H1 (cell line): ENCODE data around the gene ZNF576. TPM values are rescaled to one million over a fixed set of nuclear protein-coding genes. Genes with fewer than 3 reads are reported as not detected.

Experiments used
- CTCF ChIA-PET: fragments of 300-600 bp; sonication (Branson Sonifier 250); formaldehyde crosslinking; loops from one replicate; lab custom pipeline; 2021; ENCODE audit not compliant: partially characterized antibody; lab: Charles Lee
- POLR2A ChIA-PET: fragments of 300-600 bp; sonication (Branson Sonifier 250); formaldehyde crosslinking; loops from one replicate; lab custom pipeline; 2021; ENCODE audit warnings: inconsistent platforms; ENCODE audit not compliant: partially characterized antibody; lab: Charles Lee
- DNase-seq, 2 experiments: peaks; one replicate each; pipeline versions ENCODE4 v3.0.0 to v3.0.0-alpha.2; 2010 to 2022; ENCODE audit warnings: low spot score in 2 of 2, low read depth in 1 of 2, mixed read lengths in 1 of 2
- FAIRE-seq: peaks from 2 replicates; lab custom pipeline; 2011; peaks lifted over from hg19 to GRCh38; lab: Jason Lieb, UNC
- H2AFZ ChIP-seq: 2 replicates; pipeline ENCODE4 v1.8.1; 2012; ENCODE audit warnings: low read length, inconsistent platforms
- H2AK5ac ChIP-seq: 2 replicates; pipeline ENCODE4 v1.6.1; 2013; ENCODE audit warnings: low read depth, low read length
- H2BK120ac ChIP-seq: replicated peaks from 2 replicates; pipeline ENCODE3; 2013; ENCODE audit warnings: low read depth, low read length, inconsistent platforms
- H2BK12ac ChIP-seq: 2 replicates; pipeline ENCODE4 v1.6.1; 2013; ENCODE audit warnings: low read depth, low read length
- H2BK15ac ChIP-seq: 2 replicates; pipeline ENCODE4 v1.6.1; 2013; ENCODE audit warnings: low read length
- H2BK20ac ChIP-seq: 2 replicates; pipeline ENCODE4 v1.6.1; 2013; ENCODE audit warnings: low read length
- H2BK5ac ChIP-seq: 2 replicates; pipeline ENCODE4 v1.6.1; 2013; ENCODE audit warnings: low read depth, low read length
- H3K14ac ChIP-seq: 2 replicates; pipeline ENCODE4 v1.6.1; 2013; ENCODE audit warnings: inconsistent platforms; ENCODE audit not compliant: insufficient read length
- H3K18ac ChIP-seq: 2 replicates; pipeline ENCODE4 v1.6.1; 2013; ENCODE audit warnings: low read length; ENCODE audit errors: extremely low read depth
- H3K23ac ChIP-seq: 2 replicates; pipeline ENCODE4 v1.6.1; 2013; ENCODE audit warnings: inconsistent platforms; ENCODE audit not compliant: insufficient read length
- H3K23me2 ChIP-seq: 2 replicates; pipeline ENCODE4 v1.6.1; 2013; ENCODE audit warnings: low read depth, low read length
- H3K27ac ChIP-seq: 2 replicates; pipeline ENCODE4 v1.6.1; 2011; ENCODE audit warnings: low read depth, low read length, inconsistent platforms
- H3K27me3 ChIP-seq, 4 experiments: replicated peaks in 1 of 4; 1 replicate in 1 of 4; 2 replicates in 3 of 4; pipeline versions ENCODE4 v1.6.1 to v1.8.1; 2011 to 2013; ENCODE audit warnings: low read length in 3 of 4, mild to moderate bottlenecking in 3 of 4, inconsistent platforms in 2 of 4, mixed read lengths in 2 of 4, moderate library complexity in 1 of 4; ENCODE audit not compliant: control insufficient read depth in 3 of 4, insufficient read depth in 3 of 4; ENCODE audit errors: extremely low read depth in 1 of 4
- H3K36me3 ChIP-seq, 4 experiments: 2 replicates each; pipeline versions ENCODE4 v1.6.1 to v1.8.1; 2011 to 2013; ENCODE audit warnings: mild to moderate bottlenecking in 4 of 4, low read length in 3 of 4, moderate library complexity in 2 of 4, control low read depth in 1 of 4, inconsistent platforms in 1 of 4; ENCODE audit not compliant: insufficient read depth in 4 of 4, control insufficient read depth in 2 of 4
- H3K4ac ChIP-seq: replicated peaks from 2 replicates; pipeline ENCODE3; 2013; ENCODE audit warnings: low read length, low read depth, mixed read lengths, inconsistent platforms; ENCODE audit not compliant: insufficient read length
- H3K4me1 ChIP-seq, 4 experiments: replicated peaks in 1 of 4; 1 replicate in 1 of 4; 2 replicates in 3 of 4; pipeline versions ENCODE4 v1.6.1 to v1.8.1; 2011 to 2013; ENCODE audit warnings: low read length in 3 of 4, inconsistent platforms in 2 of 4, mixed read lengths in 1 of 4; ENCODE audit not compliant: insufficient read depth in 4 of 4, control insufficient read depth in 3 of 4
- H3K4me2 ChIP-seq, 2 experiments: 2 replicates each; pipeline versions ENCODE4 v1.6.1 to v1.8.1; 2011 to 2013; ENCODE audit warnings: low read depth in 2 of 2, low read length in 2 of 2, control low read depth in 1 of 2, inconsistent platforms in 1 of 2, mild to moderate bottlenecking in 1 of 2; ENCODE audit not compliant: insufficient read depth in 1 of 2
- H3K4me3 ChIP-seq, 4 experiments: fragments of 200-600, 300-600 bp in 1 of 4; sonication (generic), shearing (Covaris generic), sonication (Bioruptor Twin) in 1 of 4; 2 replicates each; pipeline versions ENCODE4 v1.5.1 to v1.8.1; 2011 to 2016; ENCODE audit warnings: low read length in 4 of 4, low read depth in 3 of 4, control low read depth in 2 of 4, inconsistent platforms in 2 of 4, mild to moderate bottlenecking in 2 of 4, mixed read lengths in 1 of 4, moderate library complexity in 1 of 4; ENCODE audit not compliant: insufficient read depth in 2 of 4; ENCODE audit errors: extremely low read depth in 1 of 4
- H3K56ac ChIP-seq: replicated peaks from 2 replicates; pipeline ENCODE3; 2013; ENCODE audit warnings: low read depth, mild to moderate bottlenecking, mixed read lengths, low read length, inconsistent platforms; ENCODE audit not compliant: insufficient read length
- H3K79me1 ChIP-seq: 2 replicates; pipeline ENCODE4 v1.6.1; 2013; ENCODE audit warnings: low read depth, low read length, control low read depth
- H3K79me2 ChIP-seq, 2 experiments: 2 replicates each; pipeline versions ENCODE4 v1.6.1 to v1.8.1; 2012 to 2013; ENCODE audit warnings: low read length in 2 of 2, mild to moderate bottlenecking in 2 of 2, inconsistent platforms in 1 of 2; ENCODE audit not compliant: insufficient read depth in 2 of 2, control insufficient read depth in 1 of 2
- H3K9ac ChIP-seq, 4 experiments: replicated peaks in 1 of 4; 1 replicate in 1 of 4; 2 replicates in 3 of 4; pipeline versions ENCODE4 v1.6.1 to v1.8.1; 2011 to 2013; ENCODE audit warnings: low read depth in 3 of 4, low read length in 3 of 4, control low read depth in 2 of 4, mild to moderate bottlenecking in 2 of 4, moderate library complexity in 2 of 4, inconsistent platforms in 1 of 4; ENCODE audit errors: extremely low read depth in 1 of 4
- H3K9me3 ChIP-seq, 2 experiments: 2 replicates each; pipeline versions ENCODE4 v1.6.1 to v1.8.1; 2012 to 2013; ENCODE audit warnings: mild to moderate bottlenecking in 2 of 2, moderate library complexity in 2 of 2, control low read depth in 1 of 2, inconsistent platforms in 1 of 2, low read depth in 1 of 2, low read length in 1 of 2, mixed read lengths in 1 of 2; ENCODE audit not compliant: insufficient read depth in 2 of 2
- H4K20me1 ChIP-seq, 2 experiments: replicated peaks in 1 of 2; 2 replicates each; pipeline versions ENCODE3 to v1.8.1; 2011 to 2013; ENCODE audit warnings: inconsistent platforms in 2 of 2, low read length in 2 of 2, mild to moderate bottlenecking in 1 of 2; ENCODE audit not compliant: insufficient read depth in 2 of 2, control insufficient read depth in 1 of 2
- H4K5ac ChIP-seq: 2 replicates; pipeline ENCODE4 v1.6.1; 2013; ENCODE audit warnings: low read length, low read depth, mixed read lengths, inconsistent platforms; ENCODE audit not compliant: insufficient read length
- H4K8ac ChIP-seq: 2 replicates; pipeline ENCODE4 v1.8.0; 2013; ENCODE audit warnings: mild to moderate bottlenecking, moderate library complexity, low read length, inconsistent platforms; ENCODE audit not compliant: insufficient read depth; ENCODE audit errors: extremely low read depth
- H4K91ac ChIP-seq: replicated peaks from 2 replicates; pipeline ENCODE3; 2013; ENCODE audit warnings: low read length, mixed read lengths, inconsistent platforms; ENCODE audit not compliant: insufficient read length
- NANOG ChIP-seq: IDR thresholded peaks from 2 replicates; pipeline ENCODE4 v1.6.1; 2011; ENCODE audit warnings: low read length, low read depth, mild to moderate bottlenecking, inconsistent platforms; ENCODE audit not compliant: insufficient read depth, poor library complexity, severe bottlenecking
- WGBS, 2 experiments: shearing (Covaris generic) in 1 of 2; methylation state at CpG; one replicate each; pipeline versions ENCODE4 v1.1.6 to v1.1.7; 2013 to 2015; ENCODE audit warnings: low lambda C conversion rate in 2 of 2, mixed read lengths in 2 of 2, inconsistent platforms in 1 of 2, low coverage in 1 of 2, missing lambda C conversion rate in 1 of 2; ENCODE audit not compliant: insufficient replicate concordance in 2 of 2, insufficient coverage in 1 of 2, insufficient read length in 1 of 2; ENCODE audit errors: extremely low coverage in 1 of 2, missing lambda C conversion rate in 1 of 2; 5-methylcytosine and 5-hydroxymethylcytosine counted together
- polyA plus RNA-seq, 7 experiments: library from polyadenylated mRNA; depleted of rRNA in 3 of 7; stranded (reverse) in 5 of 7; unstranded in 2 of 7; fragments of >200 nt in 5 of 7; fragments of 200-250 nt in 2 of 7; gene quantifications; 1 replicate in 5 of 7; 2 replicates in 1 of 7; 4 replicates in 1 of 7; pipeline versions ENCODE4 v1.2.1 to v1.2.3, GENCODE V29; 2011 to 2013; ENCODE audit warnings: missing spikeins in 2 of 7, mixed read lengths in 2 of 7
- total RNA-seq: library from RNA; stranded (reverse); fragmentation: NEBNext Ultra II Directional; extraction: Animal tissue kit (Norgen Biotek cat#: 25700); gene quantifications from 2 replicates; pipeline ENCODE4 v1.2.1, GENCODE V29; 2021

The ZNF576 gene
- total and polyA plus RNA-seq, 2 of the 8 experiments (the other 6 are each of a cell fraction or from before 2014, with no cell fraction given) = 13.6 to 32.4 TPM

DNA sequence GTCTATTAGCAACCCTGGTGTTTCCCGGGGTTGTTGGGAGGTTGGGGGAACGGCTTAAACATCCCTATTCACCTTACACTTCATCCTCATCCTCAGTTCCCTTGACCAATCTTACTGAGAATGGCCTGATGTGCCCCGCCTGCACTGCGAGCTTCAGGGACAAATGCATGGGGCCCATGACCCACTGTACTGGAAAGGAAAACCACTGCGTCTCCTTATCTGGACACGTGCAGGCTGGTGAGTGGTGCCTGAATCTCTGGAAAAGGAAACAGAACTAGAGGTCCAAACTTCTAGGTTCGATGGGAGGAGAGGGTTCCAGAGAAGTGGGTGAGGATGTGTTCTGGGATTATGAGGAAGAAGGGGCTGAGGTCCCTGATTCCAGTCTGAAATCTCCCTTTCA, 14.9 kb upstream of the ZNF576 start:
- Histone ChIP-seq H3K23me2 (peaks cover 16% of the 10 kb centered on the region), H3K79me1 (peaks cover 5% of the 10 kb centered on the region; the same call in 1 of the 2 replicates), H3K9me3 (no peaks in the 10 kb centered on the region), H3K36me3 (peaks cover 0 to under 1% (median 0%) of the 10 kb centered on the region in 4 experiments; a peak in 2 of 8 replicates), H3K9ac (no peak overlapping the region; a peak in 1 of 7 replicates), H2BK120ac (no peak overlapping the region), H2BK12ac (no peak overlapping the region), H3K56ac (no peak overlapping the region), H3K27ac (no peak overlapping the region), H3K18ac (no peak overlapping the region), H4K20me1 (peaks cover 0 to 4% of the 10 kb centered on the region in 2 experiments), H2AK5ac (0 out of 2 replicates have a peak overlapping the region, but pooled peaks have one; percentile 67), H3K4me3 (peak overlapping the region in 1 of 4 experiments; percentile 89; a peak in 2 of 8 replicates), H3K23ac (no peak overlapping the region), H4K5ac (no peak overlapping the region), H2BK15ac (0 out of 2 replicates have a peak overlapping the region, but pooled peaks have one; percentile 48), H2BK5ac (peak overlapping the region; percentile 83; the same call in 1 of the 2 replicates), H4K8ac (no peak overlapping the region), H3K4ac (no peak overlapping the region), H4K91ac (no peak overlapping the region), H3K4me2 (peak overlapping the region; percentile 64 to 98), H2AFZ (0 out of 2 replicates have a peak overlapping the region, but pooled peaks have one; percentile 23), H2BK20ac (no peak overlapping the region), H3K14ac (no peak overlapping the region), H3K79me2 (no peaks in the 10 kb centered on the region), H3K4me1 (peaks cover 0 to 11% (median 5%) of the 10 kb centered on the region in 4 experiments; a peak in 6 of 7 replicates), H3K27me3 (no peaks in the 10 kb centered on the region)
- ChIA-PET CTCF (interaction anchor here (1.2 to 6.9 kb wide), 3 partner anchors 9 to 26 kb away, joined by 3 to 45 read pairs (median 7); partner anchors contain the start of gene IRGQ), POLR2A (interaction anchor here (0.7 to 3.6 kb wide), 6 partner anchors 8 to 53 kb away, joined by 4 to 22 read pairs (median 8); partner anchors contain the start of gene ZNF575)
- WGBS, 2 experiments = 82% methylated on average over 7 of the region's 7 CpGs; no CpG with 5 or more reads in 1 of the 2 experiments
- FAIRE-seq (no peak), DNase-seq (no peak)
- no peak for TF ChIP-seq NANOG
